HepG2 (cell line): Measurements from ENCODE around the gene CDC42EP1. TPM values are rescaled to one million over a fixed set of nuclear protein-coding genes. Genes with fewer than 3 reads are reported as not detected.

Experiments used
- BCL6 ChIP-seq: IDR thresholded peaks from 2 replicates; pipeline ENCODE4 v1.6.1; 2016; ENCODE audit warnings: missing genetic modification reagents, missing compliant biosample characterization
- CREB1 ChIP-seq, 2 experiments: fragments of 450-650 bp in 1 of 2; IDR thresholded peaks; 2 replicates each; pipeline ENCODE4 v1.6.1; 2016 to 2017; ENCODE audit warnings: control low read depth in 1 of 2, mild to moderate bottlenecking in 1 of 2, missing compliant biosample characterization in 1 of 2, missing genetic modification characterization in 1 of 2
- CSRNP2 ChIP-seq: sonication (generic); formaldehyde crosslinking; conservative IDR thresholded peaks from 2 replicates; pipeline ENCODE4 v1.8.0; 2022; ENCODE audit warnings: low read depth, missing genetic modification reagents
- E2F1 ChIP-seq: sonication (generic); formaldehyde crosslinking; IDR thresholded peaks from 2 replicates; pipeline ENCODE4 v1.5.0; 2020; ENCODE audit warnings: missing genetic modification reagents
- ETS1 ChIP-seq: sonication (generic); formaldehyde crosslinking; IDR thresholded peaks from 2 replicates; pipeline ENCODE4 v1.4.0; 2020; ENCODE audit warnings: missing genetic modification reagents
- FOXK1 ChIP-seq: sonication (generic); formaldehyde crosslinking; IDR thresholded peaks from 2 replicates; pipeline ENCODE4 v1.4.0; 2020; ENCODE audit warnings: low read depth, missing genetic modification reagents, borderline replicate concordance
- ISL2 ChIP-seq: sonication (generic); formaldehyde crosslinking; IDR thresholded peaks from 2 replicates; pipeline ENCODE4 v1.5.0; 2020; ENCODE audit warnings: missing genetic modification reagents
- KDM5B ChIP-seq: sonication (generic); formaldehyde crosslinking; IDR thresholded peaks from 2 replicates; pipeline ENCODE4 v1.4.0; 2020; ENCODE audit warnings: missing genetic modification reagents, mild to moderate bottlenecking, borderline replicate concordance
- MAZ ChIP-seq, 2 experiments: sonication (generic) in 1 of 2; formaldehyde crosslinking in 1 of 2; IDR thresholded peaks; 2 replicates each; pipeline versions ENCODE4 v1.5.0 to v1.6.1; 2012 to 2020; ENCODE audit warnings: low read depth in 2 of 2, mild to moderate bottlenecking in 2 of 2, borderline replicate concordance in 1 of 2, improper control_type of control experiment in 1 of 2, low read length in 1 of 2, missing genetic modification reagents in 1 of 2, moderate library complexity in 1 of 2
- MXD1 ChIP-seq: sonication (generic); formaldehyde crosslinking; IDR thresholded peaks from 2 replicates; pipeline ENCODE4 v1.4.0; 2020; ENCODE audit warnings: mild to moderate bottlenecking, missing genetic modification reagents
- NAIF1 ChIP-seq: sonication (generic); formaldehyde crosslinking; IDR thresholded peaks from 2 replicates; pipeline ENCODE4 v1.5.0; 2020; ENCODE audit warnings: mild to moderate bottlenecking, missing genetic modification reagents, borderline replicate concordance
- PAF1 ChIP-seq: IDR thresholded peaks from 2 replicates; pipeline ENCODE4 v1.6.1; 2016; ENCODE audit warnings: missing genetic modification reagents, missing compliant biosample characterization
- PCBP1 ChIP-seq: fragments of 200-400 bp; formaldehyde crosslinking; IDR thresholded peaks from 2 replicates; pipeline ENCODE4 v1.6.1; 2017; ENCODE audit warnings: mild to moderate bottlenecking, low read depth, low read length, borderline replicate concordance
- PTBP1 ChIP-seq: fragments of 200-400 bp; formaldehyde crosslinking; IDR thresholded peaks from 2 replicates; pipeline ENCODE4 v1.6.1; 2018; ENCODE audit warnings: low read length, low read depth; ENCODE audit not compliant: poor library complexity, severe bottlenecking
- SRSF4 ChIP-seq: fragments of 200-400 bp; formaldehyde crosslinking; IDR thresholded peaks from one replicate; pipeline ENCODE4 v1.6.1; 2018; ENCODE audit warnings: mild to moderate bottlenecking, low read depth, low read length, moderate library complexity; ENCODE audit not compliant: poor library complexity, severe bottlenecking
- TAF15 ChIP-seq: fragments of 200-400 bp; formaldehyde crosslinking; IDR thresholded peaks from one replicate; pipeline ENCODE4 v1.6.1; 2018; ENCODE audit warnings: mild to moderate bottlenecking, low read depth, low read length; ENCODE audit not compliant: poor library complexity, severe bottlenecking
- ZBTB21 ChIP-seq: sonication (generic); formaldehyde crosslinking; IDR thresholded peaks from 2 replicates; pipeline ENCODE4 v1.4.0; 2020; ENCODE audit warnings: missing genetic modification reagents
- ZBTB8A ChIP-seq: sonication (generic); formaldehyde crosslinking; IDR thresholded peaks from 2 replicates; pipeline ENCODE4 v1.4.0; 2020; ENCODE audit warnings: mild to moderate bottlenecking, low read depth, missing genetic modification reagents, borderline replicate concordance
- ZKSCAN1 ChIP-seq: fragments of 150-350 bp; IDR thresholded peaks from 2 replicates; pipeline ENCODE4 v1.6.1; 2014; ENCODE audit warnings: low read length
- ZNF138 ChIP-seq: sonication (generic); formaldehyde crosslinking; IDR thresholded peaks from 2 replicates; pipeline ENCODE4 v1.5.0; 2020; ENCODE audit warnings: mild to moderate bottlenecking, low read depth, missing genetic modification reagents
- ZNF17 ChIP-seq: sonication (generic); formaldehyde crosslinking; IDR thresholded peaks from 2 replicates; pipeline ENCODE4 v1.5.0; 2020; ENCODE audit warnings: mild to moderate bottlenecking, missing genetic modification reagents
- ZNF543 ChIP-seq: sonication (generic); formaldehyde crosslinking; IDR thresholded peaks from 2 replicates; pipeline ENCODE4 v1.4.0; 2020; ENCODE audit warnings: mild to moderate bottlenecking, missing genetic modification reagents
- ZNF549 ChIP-seq: sonication (generic); formaldehyde crosslinking; IDR thresholded peaks from 2 replicates; pipeline ENCODE4 v1.5.0; 2020; ENCODE audit warnings: missing genetic modification reagents
- ZNF569 ChIP-seq: sonication (generic); formaldehyde crosslinking; IDR thresholded peaks from 2 replicates; pipeline ENCODE4 v1.5.0; 2020; ENCODE audit warnings: mild to moderate bottlenecking, missing genetic modification reagents, moderate library complexity, borderline replicate concordance
- ZNF7 ChIP-seq: IDR thresholded peaks from 2 replicates; pipeline ENCODE4 v1.6.1; 2016; ENCODE audit warnings: missing biosample characterization, missing genetic modification reagents
- polyA plus RNA-seq, 8 experiments: library from polyadenylated mRNA; depleted of rRNA in 3 of 8; stranded (reverse) in 7 of 8; unstranded in 1 of 8; fragments of >200 nt; fragmentation: Illumina TruSeq in 4 of 8; extraction: Trizol in 4 of 8; gene quantifications; 2 replicates each; pipeline versions ENCODE4 v1.2.1 to v1.2.3, GENCODE V29; 2011 to 2016; ENCODE audit warnings: low read depth in 4 of 8, missing spikeins in 1 of 8, mixed read lengths in 1 of 8; ENCODE audit not compliant: insufficient read depth in 1 of 8
- total RNA-seq, 5 experiments: library from RNA; depleted of rRNA; stranded (reverse); fragments of >200 nt; fragmentation: Illumina TruSeq; extraction: Trizol; gene quantifications; 2 replicates each; pipeline ENCODE4 v1.2.3, GENCODE V29; 2016; ENCODE audit warnings: low read depth in 1 of 5

The CDC42EP1 gene
- total and polyA plus RNA-seq, 2 of the 13 experiments (the other 11 are each of a cell fraction or from before 2014, with no cell fraction given): 17.1 to 29.5 TPM

GRCh38 chr22:37561212-37562048 lies 1.1 kb downstream of the CDC42EP1 start (continued):
- peak; percentile 77 for TF ChIP-seq E2F1 (CRISPR knock-in tag)
- no peak for TF ChIP-seq SRSF4
- no peak for TF ChIP-seq CSRNP2 (CRISPR knock-in tag)
- no peak for TF ChIP-seq NAIF1 (CRISPR knock-in tag)
- no peak for TF ChIP-seq ZBTB8A (CRISPR knock-in tag)
- TF ChIP-seq ZNF138 (CRISPR knock-in tag): no peak
- TF ChIP-seq PCBP1: no peak; the same call in 1 of the 2 replicates
- peak; percentile 77; the same call in 1 of the 2 replicates for TF ChIP-seq FOXK1 (CRISPR knock-in tag)
- peak; percentile 86 for TF ChIP-seq MAZ (IDR thresholded peaks at IDR 0.05; ENCODE audit: borderline replicate concordance, low read depth, low read length)
- peak; percentile 93 for TF ChIP-seq MAZ (CRISPR knock-in tag; IDR thresholded peaks at IDR 0.05; ENCODE audit: low read depth)
- peak; percentile 69 for TF ChIP-seq KDM5B (CRISPR knock-in tag)
- TF ChIP-seq ZNF17 (CRISPR knock-in tag): no peak
- TF ChIP-seq ZBTB21: peak; percentile 89
- peak; percentile 72 for TF ChIP-seq BCL6 (CRISPR knock-in tag)
- TF ChIP-seq PAF1 (CRISPR knock-in tag): no peak
- peak; percentile 90 for TF ChIP-seq MXD1
- TF ChIP-seq ISL2 (CRISPR knock-in tag): peak; percentile 47
- peak; percentile 11; the same call in 1 of the 2 replicates for TF ChIP-seq ZKSCAN1
- TF ChIP-seq ZNF543 (CRISPR knock-in tag): no peak
- TF ChIP-seq ZNF7 (CRISPR knock-in tag): no peak
- TF ChIP-seq CREB1 (IDR thresholded peaks at IDR 0.05): peak; percentile 61
- peak; percentile 43; the same call in 1 of the 2 replicates for TF ChIP-seq CREB1 (CRISPR knock-in tag; IDR thresholded peaks at IDR 0.05)
- TF ChIP-seq PTBP1: peak; percentile 39
- TF ChIP-seq ZNF549: no peak
- TF ChIP-seq ETS1 (CRISPR knock-in tag): no peak
- TF ChIP-seq ZNF569 (CRISPR knock-in tag): no peak
- TF ChIP-seq TAF15: no peak
